Measurements from ENCODE around the gene FAM76B. TPM values are rescaled to one million over a fixed set of nuclear protein-coding genes. Genes with fewer than 3 reads are reported as not detected.

FAM76B gene
- total and polyA plus RNA-seq, 9 of the 15 experiments (the other 6 are each of a cell fraction or from before 2014, with no cell fraction given) = 22.5 to 60.0 (median 35.0) TPM

- TF ChIP-seq ZNF512 (tag; IDR thresholded peaks at IDR 0.05) = peak; percentile 38; the same call in 1 of the 2 replicates
- TF ChIP-seq TEAD4 (IDR thresholded peaks at IDR 0.05; ENCODE audit: low read length) = peak; percentile 43; the same call in 1 of the 2 replicates
- TF ChIP-seq TEAD4 (CRISPR knock-in tag; IDR thresholded peaks at IDR 0.05; ENCODE audit: borderline replicate concordance) = no peak
- peak; percentile 22; the same call in 1 of the 2 replicates for TF ChIP-seq DPF2 (IDR thresholded peaks at IDR 0.05)
- TF ChIP-seq TAL1 (IDR thresholded peaks at IDR 0.05) = peak; percentile 40; the same call in 1 of the 2 replicates
- no peak for TF ChIP-seq RFX5 (IDR thresholded peaks at IDR 0.05; ENCODE audit: low read depth, low read length)
- peak in 1 of 2 experiments; percentile 43; a peak in 2 of 4 replicates for TF ChIP-seq HDAC1 (IDR thresholded peaks at IDR 0.05)
- no peak for TF ChIP-seq ZBTB17 (CRISPR knock-in tag; IDR thresholded peaks at IDR 0.05)
- peak; percentile 43; the same call in 1 of the 2 replicates for TF ChIP-seq NFRKB (IDR thresholded peaks at IDR 0.05; ENCODE audit: low read depth)
- TF ChIP-seq ARID1B (IDR thresholded peaks at IDR 0.05) = peak; percentile 44
- TF ChIP-seq RBM25 (IDR thresholded peaks at IDR 0.05; ENCODE audit: low read depth, low read length, severe bottlenecking) = peak; percentile 4
- TF ChIP-seq TCFL5 (CRISPR knock-in tag; conservative IDR thresholded peaks at IDR 0.05) = no peak
These were observed 56.5 kb downstream of the FAM76B start (continued) for GRCh38 chr11:95732930-95733602.

Data from K562 (cell line).